GM18526 (cell line): ENCODE data around the gene DIPK1A.

Experiments used
- POLR2A ChIP-seq: IDR thresholded peaks from 3 replicates; pipeline ENCODE4 v1.6.1; 2011; ENCODE audit not compliant: insufficient read length; ENCODE audit errors: extremely low read depth

Gene DIPK1A

GRCh38 chr1:92853299-92853698, 108.0 kb downstream of the DIPK1A start:
- TF ChIP-seq POLR2A: no peak

DNA sequence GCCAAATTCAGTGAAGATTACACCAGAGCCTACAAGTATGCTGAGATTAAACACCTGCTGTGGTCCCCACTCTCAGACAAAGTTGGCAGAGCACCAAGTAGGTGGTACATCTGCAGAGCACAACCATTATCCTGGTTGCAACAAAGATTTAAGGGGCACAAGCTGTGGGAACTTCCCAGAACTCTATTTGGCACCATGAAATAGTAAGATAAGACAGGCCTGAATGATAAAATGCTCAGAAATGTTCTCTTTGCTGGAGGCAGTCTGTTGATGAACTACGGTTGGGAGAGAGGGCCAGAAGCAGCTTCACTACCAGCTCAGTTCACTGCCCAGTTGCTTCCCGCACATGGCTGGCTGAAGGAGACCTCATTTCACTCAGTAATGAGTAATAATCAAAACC, 109.5 kb downstream of the DIPK1A start:
- no peak for TF ChIP-seq POLR2A

GRCh38 chr1:92850019-92850418, 111.2 kb downstream of the DIPK1A start:
- TF ChIP-seq POLR2A: no peak

GRCh38 chr1:92848201-92848600, 113.1 kb downstream of the DIPK1A start:
- TF ChIP-seq POLR2A: no peak

DNA sequence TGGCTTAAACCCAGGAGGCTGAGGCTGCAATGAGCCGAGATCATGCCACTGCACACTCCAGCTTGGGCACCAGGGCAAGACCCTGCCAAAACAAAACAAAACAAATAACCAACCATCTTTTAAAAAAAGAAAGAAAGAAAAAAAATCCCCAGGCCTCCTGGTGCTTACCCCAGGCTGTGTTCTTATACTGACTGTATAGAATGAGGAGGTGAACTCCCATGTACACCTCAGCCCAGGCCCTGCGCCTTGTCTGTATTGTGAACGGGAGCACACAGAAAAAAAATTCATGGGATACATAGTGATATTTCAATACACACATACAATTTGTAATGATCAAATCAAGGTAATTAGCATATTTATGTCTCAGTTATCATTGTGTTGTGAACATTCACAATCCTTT, 115.4 kb downstream of the DIPK1A start:
- TF ChIP-seq POLR2A: no peak

DNA sequence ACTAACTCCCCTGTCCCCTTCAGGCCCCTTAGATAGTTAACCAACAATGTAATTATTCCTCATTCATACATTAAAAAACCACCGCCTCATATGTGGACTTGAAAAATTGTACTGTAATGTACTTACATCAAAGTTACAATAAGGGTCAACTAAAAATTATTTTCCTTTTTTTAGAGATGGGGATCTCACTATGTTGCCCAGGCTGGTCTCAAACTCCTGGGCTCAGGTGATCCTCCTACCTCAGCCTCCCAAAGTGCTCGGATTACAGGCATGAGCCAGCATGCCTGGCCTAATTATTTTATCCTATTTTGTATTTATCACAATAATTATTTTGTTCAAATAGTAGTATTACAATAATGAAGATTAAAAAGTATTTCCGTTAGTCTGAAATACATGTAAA, 116.8 kb downstream of the DIPK1A start:
- TF ChIP-seq POLR2A: no peak

DNA sequence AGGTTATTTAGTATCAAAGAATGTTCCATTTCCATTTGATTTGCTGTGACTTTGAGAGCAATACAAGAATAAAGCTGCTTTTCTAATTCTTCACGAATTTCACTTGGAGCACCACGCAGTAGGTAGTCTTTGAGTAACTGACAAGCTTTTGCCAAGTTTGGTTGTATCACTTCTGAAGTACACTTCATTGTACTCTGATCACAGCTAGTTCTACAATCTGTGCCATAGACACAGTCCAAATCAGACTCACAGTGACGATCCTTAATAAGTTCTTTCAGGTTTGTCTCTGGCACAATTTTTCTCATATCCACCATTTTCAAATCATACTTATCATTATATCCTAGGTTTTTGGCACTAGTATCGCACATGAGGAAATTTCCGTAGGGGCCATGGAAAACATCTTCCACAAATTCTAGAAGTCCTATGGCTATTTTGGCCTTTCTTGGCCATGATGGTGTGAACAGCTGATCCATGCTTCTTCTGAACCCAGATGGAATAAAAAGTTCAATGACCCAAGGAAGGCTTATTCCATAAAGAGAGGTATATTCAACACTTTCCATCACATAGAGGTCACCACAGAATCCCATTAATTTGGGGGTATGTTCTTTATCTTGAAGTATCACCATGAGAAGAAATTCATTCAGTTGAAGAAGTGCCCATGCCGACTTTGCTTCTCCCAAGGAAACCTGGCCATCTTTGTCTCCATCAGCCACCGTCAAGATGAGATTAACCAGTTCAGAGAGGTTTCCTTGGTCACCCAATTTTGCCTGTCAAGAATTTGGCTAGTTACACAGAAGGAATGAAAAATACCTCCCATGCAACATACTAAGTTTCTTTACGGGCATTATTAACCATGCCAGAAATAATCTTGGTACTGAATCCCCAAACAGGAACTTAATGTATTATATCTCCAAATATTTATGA, 117.6 kb downstream of the DIPK1A start:
- TF ChIP-seq POLR2A: no peak

DNA sequence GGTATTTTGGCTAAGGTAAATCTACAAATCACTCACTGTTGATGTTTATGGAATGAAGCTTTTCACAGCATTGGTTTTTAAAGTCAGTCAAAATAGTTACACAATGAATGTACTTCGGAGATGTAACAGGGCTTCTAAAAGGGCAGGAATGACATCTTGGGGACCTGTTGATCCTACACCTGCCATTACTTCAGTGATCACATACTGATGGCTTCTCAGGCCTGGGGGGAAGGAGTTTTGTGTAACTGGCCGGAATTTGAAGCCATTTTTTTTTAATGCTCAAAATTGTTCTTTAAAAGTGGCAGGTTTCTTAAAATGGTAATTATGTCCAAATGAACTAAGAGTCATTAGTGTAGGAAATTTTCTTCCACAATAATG, 118.2 kb downstream of the DIPK1A start:
- TF ChIP-seq POLR2A: no peak

GRCh38 chr1:92842082-92843045, 118.9 kb downstream of the DIPK1A start:
- no peak for TF ChIP-seq POLR2A

- no peak for TF ChIP-seq POLR2A
Observed at GRCh38 chr1:92840600-92840999, 120.7 kb downstream of the DIPK1A start.

GRCh38 chr1:92839442-92839841, 121.8 kb downstream of the DIPK1A start:
- TF ChIP-seq POLR2A: no peak

- TF ChIP-seq POLR2A: no peak
Observed at GRCh38 chr1:92838519-92838918, 122.7 kb downstream of the DIPK1A start.

DNA sequence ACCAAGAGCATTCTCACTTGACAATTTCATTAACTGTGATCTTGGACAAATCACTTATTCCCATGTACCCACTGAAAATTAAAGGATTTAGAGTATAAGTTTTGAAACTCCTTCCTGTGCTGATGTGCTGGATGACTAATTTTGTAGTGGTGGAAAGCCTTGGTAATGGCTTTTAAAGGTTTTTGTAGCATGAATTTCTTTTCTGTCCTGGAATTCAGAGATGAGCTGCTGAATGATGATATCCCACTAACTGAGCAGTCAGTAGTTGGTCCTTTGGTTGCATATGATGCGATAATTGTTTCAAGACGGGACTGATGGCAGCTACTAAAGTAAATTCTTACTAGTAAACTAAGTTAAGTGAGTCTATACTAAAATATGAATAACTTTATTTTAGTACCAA, 124.2 kb downstream of the DIPK1A start:
- TF ChIP-seq POLR2A: no peak

- TF ChIP-seq POLR2A: no peak
Observed at GRCh38 chr1:92834617-92835016, 126.6 kb downstream of the DIPK1A start.

GRCh38 chr1:92833840-92834239, 127.4 kb downstream of the DIPK1A start:
- no peak for TF ChIP-seq POLR2A
